NCI-H1436 treated with DMSO at 0.1 percent for 48 hours (cell line): ENCODE measurements around the gene KLF3.
"Not testable (repeated sequence)": the region's sequence is repeated elsewhere in the genome, so short reads cannot be mapped to it uniquely, and the experiment has no call there.

Experiments used
- DNase-seq: peaks from one replicate; lab custom pipeline; 2025; lab: John Stamatoyannopoulos, UW

Gene KLF3

GRCh38 chr4:38663801-38664705, at the start of gene KLF3:
Gene KLF3, plus strand, starts transcription at chr4:38664199. Its CDS starts 16,427 bp downstream, at chr4:38680626.
- DNase-seq, result peak; percentile 43

- no peak for DNase-seq
Measured at GRCh38 chr4:38614231-38614630, 49.8 kb upstream of the KLF3 start.

- no peak for DNase-seq
Measured at GRCh38 chr4:38615847-38616246, 48.2 kb upstream of the KLF3 start.

- DNase-seq, result no peak
Measured at GRCh38 chr4:38618505-38618904, 45.5 kb upstream of the KLF3 start.

GRCh38 chr4:38619316-38619715, 44.7 kb upstream of the KLF3 start:
- no peak for DNase-seq

- DNase-seq, result no peak
Measured at GRCh38 chr4:38620065-38620464, 43.9 kb upstream of the KLF3 start.

GRCh38 chr4:38620527-38621027, 43.4 kb upstream of the KLF3 start:
- DNase-seq, result no peak

- peak; percentile 79 for DNase-seq
Measured at GRCh38 chr4:38621028-38621684, 42.8 kb upstream of the KLF3 start.

GRCh38 chr4:38621831-38622230, 42.2 kb upstream of the KLF3 start:
- no peak for DNase-seq

GRCh38 chr4:38622340-38622739, 41.7 kb upstream of the KLF3 start:
- not testable (repeated sequence) for DNase-seq

GRCh38 chr4:38623260-38623659, 40.7 kb upstream of the KLF3 start:
- no peak for DNase-seq

GRCh38 chr4:38624311-38624710, 39.7 kb upstream of the KLF3 start:
- no peak for DNase-seq

GRCh38 chr4:38625508-38625907, 38.5 kb upstream of the KLF3 start:
- DNase-seq, result no peak

- not testable (repeated sequence) for DNase-seq
Measured at GRCh38 chr4:38626901-38627444, 37.0 kb upstream of the KLF3 start.

- no peak for DNase-seq
Measured at GRCh38 chr4:38630519-38630918, 33.5 kb upstream of the KLF3 start.

- no peak for DNase-seq
Measured at GRCh38 chr4:38634047-38634759, 29.8 kb upstream of the KLF3 start.

GRCh38 chr4:38639242-38639641, 24.8 kb upstream of the KLF3 start:
- no peak for DNase-seq

GRCh38 chr4:38641811-38642210, 22.2 kb upstream of the KLF3 start:
- no peak for DNase-seq

GRCh38 chr4:38644201-38644600, 19.8 kb upstream of the KLF3 start:
- no peak for DNase-seq

GRCh38 chr4:38647101-38647819, 16.7 kb upstream of the KLF3 start:
- no peak for DNase-seq

- DNase-seq, result no peak
Measured at GRCh38 chr4:38650133-38650532, 13.9 kb upstream of the KLF3 start.
